ENCODE measurements around the gene UBE2D3.
A peak's percentile ranks its signal among the peaks of the same experiment; 100 is the strongest.

UBE2D3 gene

DNA sequence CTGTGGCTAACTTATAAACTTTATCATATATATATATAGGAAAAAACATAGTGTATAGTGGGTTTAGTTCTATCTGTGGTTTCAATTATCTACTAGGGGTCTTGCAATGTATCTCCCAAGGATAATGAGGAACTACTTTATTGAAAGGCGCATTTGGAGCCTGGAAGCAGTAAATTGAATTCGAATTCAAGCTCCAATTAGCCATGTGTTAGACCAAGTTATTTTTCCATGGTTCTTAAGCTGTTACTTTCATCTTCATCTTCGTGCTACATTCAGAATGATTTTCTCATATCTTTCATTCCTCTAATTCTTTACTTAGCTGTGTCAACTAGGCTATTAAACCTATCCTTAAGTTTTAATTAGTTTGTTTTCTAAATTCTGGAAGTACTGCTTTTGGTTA lies 39.4 kb downstream of the UBE2D3 start:
- DNase-seq, result no peak

DNA sequence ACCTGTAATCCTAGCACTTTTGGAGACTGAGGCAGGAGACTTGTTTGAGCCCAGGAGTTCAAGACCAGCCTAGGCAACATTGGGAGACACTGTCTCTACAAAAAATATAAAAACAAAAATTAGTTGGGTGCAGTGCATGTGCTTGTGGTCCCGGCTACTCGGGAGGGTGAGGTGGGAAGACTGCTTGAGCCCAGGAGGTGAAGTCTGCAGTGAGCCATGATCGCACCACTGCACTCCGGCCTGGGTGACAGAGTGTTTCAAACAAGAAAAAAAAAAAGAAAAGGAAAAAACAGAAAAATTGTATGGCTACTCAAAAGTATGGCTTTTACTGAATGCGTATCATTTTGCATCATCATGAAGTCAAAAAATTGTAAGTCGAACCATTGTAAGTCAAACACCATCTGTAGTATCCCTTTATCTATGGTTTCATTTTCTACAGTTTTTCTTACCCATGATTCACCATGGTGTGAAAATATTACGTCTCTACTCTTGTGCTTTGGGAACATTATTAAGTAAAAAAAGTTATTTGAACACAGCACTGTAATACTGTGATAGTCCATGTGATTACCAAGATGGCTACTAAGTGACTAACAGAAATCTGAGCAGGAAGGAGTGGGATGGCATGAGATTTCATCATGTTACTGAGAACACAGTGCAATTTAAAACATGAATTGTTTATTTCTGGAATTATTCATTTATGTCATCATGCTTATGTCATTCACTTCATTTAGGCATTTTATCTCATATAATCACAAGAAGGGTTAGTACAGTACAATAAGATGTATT lies 40.1 kb downstream of the UBE2D3 start:
- DNase-seq, result no peak

- no peak for DNase-seq
These were observed 41.1 kb downstream of the UBE2D3 start for GRCh38 chr4:102786279-102786678.

GRCh38 chr4:102783006-102783405 lies 44.3 kb downstream of the UBE2D3 start:
- no peak for DNase-seq

GRCh38 chr4:102781570-102781969 lies 45.8 kb downstream of the UBE2D3 start:
- DNase-seq, result no peak

- no peak for DNase-seq
These were observed 46.7 kb downstream of the UBE2D3 start for GRCh38 chr4:102780476-102781144.

- no peak for DNase-seq
These were observed 48.1 kb downstream of the UBE2D3 start for GRCh38 chr4:102779204-102779603.

DNA sequence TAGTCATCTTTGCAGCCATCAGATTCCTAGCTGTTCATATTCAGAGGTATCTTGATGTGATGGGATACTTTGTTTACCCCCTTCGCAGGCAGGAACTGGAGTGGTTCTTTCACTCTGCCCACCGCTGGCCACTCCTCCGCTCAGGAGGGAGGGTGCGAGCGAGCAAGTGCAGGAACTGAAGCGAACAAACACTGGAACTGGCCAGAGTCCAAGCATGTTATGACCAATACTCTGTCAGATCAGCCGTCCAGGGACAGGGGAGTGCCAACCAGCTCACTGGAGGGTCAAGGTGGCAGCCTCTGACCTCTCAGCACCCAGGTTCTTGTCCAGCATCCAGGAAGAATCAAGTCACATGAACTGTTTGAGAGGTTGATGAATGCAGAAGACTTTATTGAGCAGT lies 48.6 kb downstream of the UBE2D3 start:
- DNase-seq, result no peak

DNA sequence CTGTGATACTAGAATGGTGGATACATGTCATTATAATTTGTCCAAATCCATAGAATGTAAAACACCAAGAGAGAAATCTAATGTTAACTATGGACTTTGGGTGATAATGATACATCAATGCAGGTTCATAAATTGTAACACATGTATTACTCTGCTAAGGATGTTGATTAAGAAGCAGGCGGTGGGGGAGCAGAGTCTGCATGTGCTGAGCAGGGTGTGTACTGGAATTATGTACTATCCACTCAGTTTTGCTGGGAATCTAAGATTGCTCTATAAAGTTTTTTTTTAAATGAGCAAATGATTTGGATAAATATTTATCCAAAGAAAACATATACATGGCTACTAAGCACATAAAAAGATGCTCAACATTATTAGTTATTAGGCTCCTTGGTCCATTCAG lies 51.5 kb downstream of the UBE2D3 start:
- DNase-seq, result no peak

DNA sequence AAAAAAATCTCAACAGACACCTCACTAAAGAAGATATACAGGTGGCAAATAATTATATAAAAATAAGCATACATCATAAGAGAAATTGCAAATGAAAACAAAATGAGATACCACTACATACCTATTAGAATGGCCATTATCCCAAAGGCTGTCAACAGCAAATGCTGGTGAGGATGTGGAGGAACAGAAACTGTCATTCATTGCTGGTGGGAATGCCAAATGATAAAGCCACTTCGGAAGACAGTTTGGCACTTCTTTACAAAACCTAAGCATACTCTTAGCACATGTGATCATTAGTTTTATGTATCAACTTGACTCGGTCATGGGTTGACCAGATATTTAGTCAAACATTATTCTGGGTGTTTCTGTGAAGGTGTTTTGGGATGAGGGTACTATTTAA lies 53.1 kb downstream of the UBE2D3 start:
- DNase-seq, result no peak

- no peak for DNase-seq
These were observed 54.5 kb downstream of the UBE2D3 start for GRCh38 chr4:102772738-102773340.

DNA sequence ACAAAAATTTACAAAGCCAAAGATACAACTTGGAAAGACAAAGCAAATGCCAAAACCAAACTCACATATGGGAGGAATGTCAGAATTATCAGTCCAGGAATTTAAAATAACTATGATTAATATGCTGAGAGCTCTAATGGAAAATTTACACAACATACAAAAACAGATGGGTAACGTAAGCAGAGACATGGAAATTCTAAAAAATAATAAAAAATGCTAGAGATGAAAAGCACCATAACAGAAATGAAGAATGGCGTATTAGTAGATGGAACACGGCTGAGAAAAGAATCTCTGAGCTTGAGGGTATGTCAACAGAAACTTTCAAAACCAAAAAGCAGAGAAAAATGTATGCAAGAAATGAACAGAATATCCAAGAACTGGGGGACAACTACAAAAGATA lies 62.5 kb downstream of the UBE2D3 start:
- DNase-seq, result no peak

DNA sequence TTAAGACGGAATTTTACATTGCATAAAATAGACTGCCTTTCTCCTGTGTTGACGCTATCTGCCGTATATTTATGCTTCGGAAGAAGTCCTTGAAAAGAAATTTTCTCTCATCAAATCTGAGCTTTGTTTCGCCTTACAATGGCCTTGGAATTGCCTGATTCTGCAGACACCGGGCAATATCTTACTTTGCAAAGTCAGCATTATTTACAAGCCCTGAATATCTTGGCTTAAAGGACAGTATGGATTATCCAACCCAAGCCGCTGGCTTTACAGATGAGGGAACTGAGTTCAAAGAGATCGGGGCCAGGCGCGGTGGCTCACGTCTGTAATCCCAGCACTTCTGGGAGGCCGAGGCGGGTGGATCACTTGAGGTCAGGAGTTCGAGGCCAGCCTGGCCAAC lies 65.4 kb downstream of the UBE2D3 start:
- DNase-seq, result no peak

DNA sequence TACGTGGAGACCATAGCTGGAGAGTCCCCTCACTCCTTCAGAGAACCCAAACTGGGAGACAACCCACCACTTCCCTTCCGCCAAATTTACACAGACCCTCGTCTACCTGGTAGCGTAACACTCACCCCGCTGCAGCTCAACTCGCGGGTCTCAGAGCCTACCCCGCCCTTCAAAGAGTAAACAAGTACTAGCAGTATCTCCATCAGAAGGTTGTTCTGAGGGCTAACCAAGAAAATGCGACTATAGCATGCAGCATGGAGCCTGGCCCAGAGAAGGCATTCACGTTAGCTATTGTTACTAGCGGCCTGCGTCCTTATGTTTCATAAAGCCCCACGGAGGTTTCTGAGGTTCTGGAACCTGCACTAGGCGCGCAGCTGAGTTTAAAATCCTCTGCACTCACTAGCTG lies 66.1 kb downstream of the UBE2D3 start:
- DNase-seq, result peak in 1 of 2 experiments; percentile 48

- peak; percentile 68 to 75 for DNase-seq
These were observed 66.6 kb downstream of the UBE2D3 start, which contains the start of gene MANBA for GRCh38 chr4:102760645-102761295. MANBA (minus strand) TSS chr4:102760968; CDS start chr4:102760894, 74 bp downstream.

DNA sequence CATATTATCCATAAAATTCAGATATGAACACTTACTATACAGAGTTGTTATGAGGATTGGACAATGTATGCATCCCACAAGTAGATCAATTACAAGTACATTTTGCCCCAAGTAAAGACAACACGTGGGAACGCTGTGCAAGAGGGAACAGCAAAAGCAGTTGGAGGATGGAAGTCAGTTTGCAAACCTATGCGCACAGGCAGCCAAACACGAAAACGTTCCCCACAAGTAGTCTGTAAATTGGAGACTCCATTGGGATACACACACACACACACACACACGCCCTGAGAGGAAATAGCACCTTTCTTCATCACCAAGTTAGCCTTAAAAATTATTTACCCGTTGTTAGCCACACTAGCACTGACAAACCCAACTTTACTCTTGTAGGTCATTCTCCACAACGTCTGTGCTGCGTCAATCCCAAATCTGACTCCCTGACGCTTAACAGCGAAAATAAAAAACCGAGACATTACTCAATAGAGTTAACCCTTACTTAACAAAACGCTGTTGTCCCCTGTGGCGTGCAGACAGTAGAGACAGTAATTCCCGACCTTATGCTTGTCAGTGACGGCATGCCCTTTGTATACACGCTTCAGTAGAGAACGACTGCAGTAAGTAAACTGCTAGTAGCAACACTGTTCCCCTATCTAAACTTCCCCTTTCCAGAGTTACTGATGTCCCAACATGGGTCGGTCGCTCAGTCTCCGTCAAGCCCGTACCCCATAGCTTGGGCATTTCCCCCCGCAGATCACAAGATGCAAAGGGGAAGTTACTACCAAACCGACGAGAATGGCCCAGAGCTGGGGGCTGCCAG lies 67.3 kb downstream of the UBE2D3 start:
- DNase-seq, result peak in 1 of 2 experiments; percentile 22

DNA sequence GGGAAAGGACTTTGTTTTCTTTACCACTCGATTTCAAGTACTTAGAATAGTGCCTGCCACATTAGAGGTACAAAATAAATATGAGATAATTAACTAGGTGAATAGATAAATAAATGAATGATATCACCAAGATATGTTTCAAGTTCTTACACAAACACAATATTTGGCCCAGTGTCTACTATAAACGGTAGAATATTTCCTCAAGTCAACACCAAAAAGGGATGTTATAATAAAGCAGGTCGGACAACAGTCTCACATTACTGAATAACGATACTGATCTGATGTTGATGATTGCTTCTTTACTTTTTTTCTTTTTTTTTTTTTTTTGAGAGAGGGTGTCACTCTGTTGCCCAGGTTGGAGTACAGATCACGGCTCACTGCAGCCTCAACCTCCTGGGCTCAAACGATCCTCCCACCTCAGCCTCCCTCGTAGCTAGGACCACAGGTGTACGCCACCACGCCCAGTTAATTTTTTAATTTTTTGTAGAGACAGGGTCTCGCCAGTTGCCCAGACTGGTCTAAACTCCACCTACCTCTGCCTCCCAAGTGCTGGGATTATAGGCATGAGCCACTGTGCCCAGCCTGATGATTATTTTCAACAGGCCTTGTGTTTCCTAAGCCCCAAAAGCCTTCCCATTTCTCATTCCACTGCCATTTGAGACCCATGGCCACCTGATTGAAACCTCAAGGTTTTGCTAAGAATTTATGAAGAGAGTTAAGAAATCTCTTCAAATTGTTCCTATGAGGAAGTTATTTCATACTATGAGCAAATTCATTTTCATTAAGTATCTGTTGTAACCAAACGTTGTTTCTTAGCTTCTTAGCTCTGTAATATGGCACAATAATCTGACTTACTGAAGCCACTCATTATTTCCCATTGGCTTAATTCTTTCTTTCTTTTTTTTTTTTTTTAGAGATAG lies 68.8 kb downstream of the UBE2D3 start:
- DNase-seq, result no peak

- DNase-seq, result no peak
These were observed 69.7 kb downstream of the UBE2D3 start for GRCh38 chr4:102757681-102758080.

DNA sequence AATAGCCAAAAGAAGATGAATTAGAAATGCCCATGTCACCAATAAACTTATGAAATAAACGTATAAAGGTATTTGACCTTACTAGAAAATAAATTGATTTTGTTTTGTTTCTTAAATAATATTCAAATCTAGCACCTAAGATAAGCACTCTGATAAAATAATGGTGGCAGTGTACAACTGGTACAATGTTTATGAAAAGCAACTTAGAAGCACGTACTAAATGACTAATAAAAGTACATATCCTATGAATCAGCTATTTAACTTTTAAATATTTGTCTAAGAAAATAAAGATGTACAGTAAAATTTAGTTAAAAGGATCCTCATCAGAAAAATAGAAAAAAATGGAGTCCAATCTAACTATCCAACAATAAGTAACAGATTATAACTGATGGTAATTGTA lies 73.3 kb downstream of the UBE2D3 start:
- no peak for DNase-seq

DNA sequence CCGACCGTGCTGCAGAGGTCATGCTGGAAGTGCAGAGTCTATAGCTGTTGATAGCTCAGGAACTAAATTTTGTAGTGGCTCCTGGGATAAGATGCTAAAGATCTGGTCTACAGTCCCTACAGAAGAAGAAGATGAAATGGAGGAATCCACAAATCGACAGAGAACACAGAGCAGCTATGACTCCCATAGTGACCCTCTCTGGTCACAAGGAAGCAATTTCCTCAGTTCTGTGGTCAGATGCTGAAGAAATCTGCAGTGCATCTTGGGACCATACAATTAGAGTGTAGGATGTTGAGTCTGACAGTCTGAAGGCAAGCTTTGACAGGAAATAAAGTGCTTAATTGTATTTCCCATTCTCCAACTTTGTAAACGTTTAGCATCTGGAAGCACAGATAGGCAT lies 75.4 kb downstream of the UBE2D3 start:
- DNase-seq, result no peak

Measured in NCI-H2081 (cell line).